Mesothelial cell of epicardium (in vitro differentiated cells): ENCODE results near the gene FAF1. TPM values are rescaled to one million over a fixed set of nuclear protein-coding genes. Genes with fewer than 3 reads are reported as not detected.
"Not testable (repeated sequence)": the region's sequence is repeated elsewhere in the genome, so short reads cannot be mapped to it uniquely, and the experiment has no call there.

Experiments used
- DNase-seq, 2 experiments: peaks; one replicate each; pipeline ENCODE4 v3.0.0; 2021; ENCODE audit warnings: low spot score in 2 of 2; ENCODE audit not compliant: unreplicated experiment in 2 of 2
- H3K27ac Mint-ChIP-seq: 2 replicates; pipeline ENCODE4 v1.8.0; 2021; ENCODE audit warnings: mixed read lengths
- H3K27me3 Mint-ChIP-seq: 2 replicates; pipeline ENCODE4 v1.8.0; 2021; ENCODE audit warnings: low read depth, mixed read lengths
- H3K36me3 Mint-ChIP-seq: 2 replicates; pipeline ENCODE4 v1.8.0; 2021; ENCODE audit warnings: mixed read lengths
- H3K4me1 Mint-ChIP-seq: 2 replicates; pipeline ENCODE4 v1.8.0; 2021; ENCODE audit warnings: mixed read lengths
- H3K4me3 Mint-ChIP-seq: 2 replicates; pipeline ENCODE4 v1.8.0; 2021; ENCODE audit warnings: mild to moderate bottlenecking, moderate library complexity, mixed read lengths
- H3K9me3 Mint-ChIP-seq: 2 replicates; pipeline ENCODE4 v1.8.0; 2021; ENCODE audit warnings: mixed read lengths
- total RNA-seq: library from RNA; stranded (reverse); gene quantifications from 3 replicates; pipeline ENCODE4 v1.2.1, GENCODE V29; 2021
- TF ChIP-seq, protein P1 (sequence below): fragments of 200-600 bp; sonication (generic); IDR thresholded peaks from one replicate; pipeline ENCODE4 v1.5.0; 2021; ENCODE audit warnings: antibody characterized with exemption; ENCODE audit not compliant: unreplicated experiment

FAF1 gene
- total RNA-seq: 43.2 to 47.6 TPM (median 44.4 TPM) in 3 replicates

DNA sequence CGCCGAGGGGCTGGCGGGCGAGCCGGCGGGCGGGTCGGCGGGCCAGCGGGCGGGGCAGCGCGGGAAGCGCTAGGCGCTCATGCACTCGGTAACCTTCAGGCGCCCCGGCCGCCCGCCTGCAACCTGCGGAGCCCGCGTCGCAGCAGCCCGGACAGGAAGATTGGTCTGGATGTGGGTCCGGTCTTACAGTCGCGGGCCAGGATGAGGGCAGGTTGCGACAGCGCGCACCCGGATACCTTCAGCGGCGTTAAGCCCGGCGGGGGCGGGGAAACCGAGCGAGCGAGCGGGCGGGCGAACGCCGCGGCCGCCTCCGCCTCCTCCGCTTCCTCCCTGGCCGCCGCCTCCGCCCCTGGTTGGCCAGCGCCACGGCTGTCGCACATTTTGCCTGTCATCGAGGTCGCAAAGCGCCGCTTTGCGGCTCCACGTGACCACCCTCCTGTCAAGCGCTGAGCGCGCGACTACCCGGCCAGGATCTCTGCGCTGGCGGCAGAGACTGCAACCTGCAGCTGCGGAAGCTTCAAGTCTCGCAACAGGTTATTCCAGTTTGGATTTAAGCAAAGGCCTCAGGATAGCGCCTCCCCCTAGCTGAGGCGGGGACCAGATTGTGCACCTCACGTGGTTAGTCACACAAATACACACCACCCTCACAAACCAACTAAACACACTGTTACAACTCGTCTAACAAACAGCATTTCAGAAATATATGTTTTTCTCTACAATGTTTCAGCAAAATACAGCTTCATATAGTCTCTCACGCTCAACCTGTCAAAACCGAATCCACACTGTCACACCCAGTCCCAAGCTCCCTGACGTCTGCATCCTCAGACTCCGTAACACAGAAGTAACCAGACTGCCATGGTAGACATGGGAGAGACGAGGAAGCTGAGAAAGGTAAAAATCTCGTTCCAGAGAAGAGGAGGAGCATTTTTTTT, at the start of gene FAF1:
FAF1 (minus strand) TSS at position 355 of the 932 bp plus-strand sequence. CDS start 456 bp downstream, outside the sequence.
- Mint-ChIP-seq H3K4me1 (peaks cover 13% of the 10 kb centered on the region), H3K4me3 (peak within 1 kb of the TSS; percentile 92), H3K9me3 (no peaks in the 10 kb centered on the region), H3K27ac (peak within 1 kb of the TSS; percentile 90), H3K27me3 (peaks cover 17% of the 10 kb centered on the region), H3K36me3 (no peaks in the 10 kb centered on the region)
- TF ChIP-seq, protein P1, sequence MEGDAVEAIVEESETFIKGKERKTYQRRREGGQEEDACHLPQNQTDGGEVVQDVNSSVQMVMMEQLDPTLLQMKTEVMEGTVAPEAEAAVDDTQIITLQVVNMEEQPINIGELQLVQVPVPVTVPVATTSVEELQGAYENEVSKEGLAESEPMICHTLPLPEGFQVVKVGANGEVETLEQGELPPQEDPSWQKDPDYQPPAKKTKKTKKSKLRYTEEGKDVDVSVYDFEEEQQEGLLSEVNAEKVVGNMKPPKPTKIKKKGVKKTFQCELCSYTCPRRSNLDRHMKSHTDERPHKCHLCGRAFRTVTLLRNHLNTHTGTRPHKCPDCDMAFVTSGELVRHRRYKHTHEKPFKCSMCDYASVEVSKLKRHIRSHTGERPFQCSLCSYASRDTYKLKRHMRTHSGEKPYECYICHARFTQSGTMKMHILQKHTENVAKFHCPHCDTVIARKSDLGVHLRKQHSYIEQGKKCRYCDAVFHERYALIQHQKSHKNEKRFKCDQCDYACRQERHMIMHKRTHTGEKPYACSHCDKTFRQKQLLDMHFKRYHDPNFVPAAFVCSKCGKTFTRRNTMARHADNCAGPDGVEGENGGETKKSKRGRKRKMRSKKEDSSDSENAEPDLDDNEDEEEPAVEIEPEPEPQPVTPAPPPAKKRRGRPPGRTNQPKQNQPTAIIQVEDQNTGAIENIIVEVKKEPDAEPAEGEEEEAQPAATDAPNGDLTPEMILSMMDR: no peak
- peak; percentile 94 to 96 for DNase-seq

DNA sequence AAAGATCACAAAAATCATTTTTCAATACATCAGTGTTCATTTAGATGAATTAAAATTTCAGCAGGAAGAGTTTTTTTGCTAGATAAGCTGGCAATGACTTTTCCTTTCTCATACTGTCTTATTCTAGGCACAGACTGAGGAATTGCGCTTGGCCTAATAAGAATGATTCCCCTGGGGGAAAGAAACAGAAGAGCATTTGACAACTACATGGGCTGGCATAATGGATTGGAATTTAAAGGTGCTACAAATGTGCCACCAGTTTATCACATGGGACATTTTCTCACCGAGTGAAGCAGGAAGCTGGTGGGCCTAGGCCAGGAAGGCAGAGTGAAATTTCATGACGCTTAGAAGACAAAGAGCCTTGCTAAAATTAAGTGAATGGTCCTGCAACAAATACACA, 49.3 kb upstream of the FAF1 start:
- Mint-ChIP-seq H3K27ac (no peak overlapping the region), H3K4me1 (no peaks in the 10 kb centered on the region), H3K36me3 (no peaks in the 10 kb centered on the region), H3K4me3 (no peak overlapping the region), H3K27me3 (peaks cover 34% of the 10 kb centered on the region), H3K9me3 (peaks cover 9% of the 10 kb centered on the region)
- TF ChIP-seq, protein P1: no peak
- no peak for DNase-seq

DNA sequence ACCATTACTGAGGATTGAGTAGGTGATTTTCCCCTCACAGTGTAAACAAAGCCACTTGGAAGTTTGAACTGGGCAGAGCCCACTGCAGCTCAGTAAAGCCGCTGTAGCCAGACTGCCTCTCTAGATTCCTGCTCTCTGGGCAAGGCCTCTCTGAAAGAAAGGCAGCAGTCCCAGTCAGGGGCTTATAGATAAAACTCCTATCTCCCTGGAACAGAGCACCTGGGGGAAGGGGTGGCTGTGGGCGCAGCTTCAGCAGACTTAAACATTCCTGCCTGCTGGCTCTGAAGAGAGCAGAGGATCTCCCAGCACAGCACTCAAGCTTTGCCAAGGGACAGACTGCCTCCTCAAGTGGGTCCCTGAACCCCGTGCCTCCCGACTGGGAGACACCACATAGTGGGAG, 45.5 kb upstream of the FAF1 start:
- not testable (repeated sequence) for H3K27ac Mint-ChIP-seq, DNase-seq, H3K4me1 Mint-ChIP-seq, H3K9me3 Mint-ChIP-seq, H3K4me3 Mint-ChIP-seq, H3K36me3 Mint-ChIP-seq
- H3K27me3 Mint-ChIP-seq: peaks cover 39% of the 10 kb centered on the region

DNA sequence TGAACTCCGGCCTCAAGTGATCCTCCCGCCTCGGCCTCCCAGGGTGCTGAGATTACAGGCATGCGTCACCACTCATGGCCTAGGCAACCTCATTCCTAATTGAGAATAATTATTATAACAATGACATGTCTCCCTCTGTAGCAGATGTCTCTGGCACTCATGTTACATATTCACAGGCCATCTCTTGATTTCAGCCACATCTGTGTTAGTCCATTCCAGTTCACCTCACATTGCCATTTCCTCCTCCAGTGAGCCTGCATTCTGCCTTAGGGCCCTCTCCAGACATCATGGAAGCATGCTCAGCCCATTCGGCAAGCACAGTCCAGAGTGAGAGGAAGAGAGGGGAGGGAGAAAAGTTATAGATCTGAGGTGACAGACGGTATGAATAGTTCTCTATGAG, 42.4 kb upstream of the FAF1 start:
- TF ChIP-seq, protein P1: no peak
- H3K9me3 Mint-ChIP-seq: no peaks in the 10 kb centered on the region
- no peaks in the 10 kb centered on the region for H3K36me3 Mint-ChIP-seq
- H3K4me3 Mint-ChIP-seq: no peak overlapping the region
- H3K27me3 Mint-ChIP-seq: peaks cover 40% of the 10 kb centered on the region
- DNase-seq: no peak
- H3K27ac Mint-ChIP-seq: no peak overlapping the region
- no peaks in the 10 kb centered on the region for H3K4me1 Mint-ChIP-seq

DNA sequence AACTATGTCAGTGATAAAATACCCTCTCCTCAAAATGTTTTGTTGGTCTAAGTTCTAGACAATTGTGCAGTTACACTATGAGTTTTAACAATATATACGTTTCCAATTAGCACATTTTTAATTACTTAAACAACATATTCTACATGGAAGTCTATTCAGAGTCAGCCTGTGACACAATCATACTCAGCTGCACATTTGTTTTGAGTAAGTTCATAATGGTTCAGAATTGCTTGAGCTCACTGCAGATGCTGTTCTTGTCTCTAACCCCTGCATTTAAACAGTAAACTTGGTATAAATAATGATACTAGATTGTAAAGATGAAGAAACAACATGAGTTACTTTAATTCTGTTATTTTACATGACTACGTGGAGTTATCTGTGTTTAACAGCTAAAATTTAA, 40.6 kb upstream of the FAF1 start:
- no peak overlapping the region for H3K4me3 Mint-ChIP-seq
- DNase-seq: no peak
- no peaks in the 10 kb centered on the region for H3K4me1 Mint-ChIP-seq
- no peaks in the 10 kb centered on the region for H3K9me3 Mint-ChIP-seq
- TF ChIP-seq, protein P1: no peak
- H3K36me3 Mint-ChIP-seq: no peaks in the 10 kb centered on the region
- H3K27ac Mint-ChIP-seq: no peak overlapping the region
- H3K27me3 Mint-ChIP-seq: peaks cover 40% of the 10 kb centered on the region

DNA sequence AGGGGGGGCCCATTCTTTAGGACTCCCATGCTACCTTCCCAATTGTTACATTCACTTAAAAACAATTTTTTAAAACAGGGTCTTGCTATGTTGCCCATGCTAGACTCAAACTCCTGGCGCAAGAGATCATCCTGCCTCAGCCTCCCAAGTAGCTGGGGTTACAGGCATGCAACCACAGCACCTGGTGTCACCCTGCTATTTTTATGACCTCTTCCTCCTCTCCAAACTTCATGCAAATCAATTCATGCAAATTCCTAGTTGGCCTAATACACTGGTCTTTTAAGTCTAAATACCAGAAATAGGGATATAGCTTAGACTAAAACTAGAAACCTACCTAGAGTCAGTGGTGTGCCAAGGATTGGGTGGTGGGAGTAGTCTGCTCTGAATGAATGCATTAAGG, 40.1 kb upstream of the FAF1 start:
- no peaks in the 10 kb centered on the region for H3K9me3 Mint-ChIP-seq
- no peaks in the 10 kb centered on the region for H3K4me1 Mint-ChIP-seq
- H3K4me3 Mint-ChIP-seq: no peak overlapping the region
- H3K36me3 Mint-ChIP-seq: no peaks in the 10 kb centered on the region
- no peak for DNase-seq
- peaks cover 41% of the 10 kb centered on the region for H3K27me3 Mint-ChIP-seq
- TF ChIP-seq, protein P1: no peak
- no peak overlapping the region for H3K27ac Mint-ChIP-seq

DNA sequence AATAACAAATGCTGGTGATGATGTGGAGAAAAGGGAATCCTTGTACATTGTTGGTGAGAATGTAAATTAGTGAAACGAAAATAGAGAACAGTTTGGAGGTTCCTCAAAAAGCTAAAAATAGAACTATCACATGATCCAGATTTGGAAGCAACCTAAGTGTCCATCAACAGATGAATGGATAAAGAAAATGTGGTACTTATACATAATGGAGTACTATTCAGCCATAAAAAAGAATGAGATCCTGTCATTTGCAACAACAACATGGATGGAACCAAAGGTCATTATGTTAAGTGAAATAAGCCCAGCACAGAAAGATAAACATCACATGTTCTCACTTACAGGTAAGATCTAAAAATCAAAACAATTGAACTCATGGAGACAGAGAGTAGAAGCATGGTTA, 39.3 kb upstream of the FAF1 start:
- not testable (repeated sequence) for H3K4me1 Mint-ChIP-seq, H3K27ac Mint-ChIP-seq, H3K4me3 Mint-ChIP-seq, H3K9me3 Mint-ChIP-seq, DNase-seq, H3K36me3 Mint-ChIP-seq
- peaks cover 40% of the 10 kb centered on the region for H3K27me3 Mint-ChIP-seq
